K562 (cell line): ENCODE results near the gene NAB1. TPM values are rescaled to one million over a fixed set of nuclear protein-coding genes. Genes with fewer than 3 reads are reported as not detected.

Experiments used
- CHCHD3 ChIP-seq: fragments of 250-450 bp; sonication (Bioruptor Pico); IDR thresholded peaks from 2 replicates; pipeline ENCODE4 v2.1.2; 2022; ENCODE audit warnings: mild to moderate bottlenecking
- CREBBP ChIP-seq: IDR thresholded peaks from one replicate; pipeline ENCODE4 v1.6.1; 2012; ENCODE audit warnings: low read depth, mild to moderate bottlenecking, control low read depth, inconsistent platforms, low read length
- CTCFL ChIP-seq: IDR thresholded peaks from 2 replicates; pipeline ENCODE4 v1.6.1; 2011; ENCODE audit warnings: borderline replicate concordance, low read depth, mild to moderate bottlenecking, moderate library complexity, low read length; ENCODE audit not compliant: insufficient read depth, poor library complexity, severe bottlenecking
- NFATC3 ChIP-seq: fragments of 450-650 bp; IDR thresholded peaks from 2 replicates; pipeline ENCODE4 v1.6.1; 2017; ENCODE audit warnings: mild to moderate bottlenecking
- PBX2 ChIP-seq, 2 experiments: IDR thresholded peaks in 1 of 2; conservative IDR thresholded peaks in 1 of 2; 2 replicates each; pipeline ENCODE4 v1.6.1; 2016; ENCODE audit warnings: low read depth in 2 of 2, mild to moderate bottlenecking in 1 of 2, missing compliant biosample characterization in 1 of 2, missing genetic modification characterization in 1 of 2, moderate library complexity in 1 of 2
- RBBP5 ChIP-seq: fragments of 200-600 bp; sonication (generic); IDR thresholded peaks from 2 replicates; pipeline ENCODE4 v1.6.1; 2012; ENCODE audit warnings: borderline replicate concordance, mild to moderate bottlenecking, low read length, control low read depth, inconsistent platforms; ENCODE audit not compliant: insufficient read depth, poor library complexity, severe bottlenecking
- polyA plus RNA-seq, 8 experiments: library from polyadenylated mRNA; depleted of rRNA in 4 of 8; stranded (reverse) in 5 of 8; unstranded in 3 of 8; fragments of >200 nt; fragmentation: Nextera tagmentation in 2 of 8; fragmentation: Illumina TruSeq in 1 of 8; extraction: Ambion mirVana in 2 of 8; extraction: Trizol in 1 of 8; gene quantifications; 2 replicates each; pipeline versions ENCODE4 v1.2.1 to v1.2.3, GENCODE V29; 2011 to 2014; ENCODE audit warnings: inconsistent platforms in 1 of 8, missing spikeins in 1 of 8
- total RNA-seq, 7 experiments: library from RNA; depleted of rRNA in 6 of 7; stranded (reverse); fragments of >200 nt in 6 of 7; fragmentation: Illumina TruSeq in 2 of 7; extraction: Trizol in 2 of 7; gene quantifications; 2 replicates each; pipeline versions ENCODE4 v1.2.1 to v1.2.3, GENCODE V29; 2011 to 2021; ENCODE audit warnings: low replicate concordance in 1 of 7

Gene NAB1
- total and polyA plus RNA-seq, 9 of the 15 experiments (the other 6 are each of a cell fraction or from before 2014, with no cell fraction given): 3.1 to 23.0 (median 16.3) TPM

- TF ChIP-seq CTCFL: no peak
- TF ChIP-seq RBBP5: no peak
- TF ChIP-seq CREBBP: no peak
- no peak for TF ChIP-seq NFATC3
- TF ChIP-seq PBX2 (CRISPR knock-in tag; IDR thresholded peaks at IDR 0.05; ENCODE audit: low read depth): no peak
- TF ChIP-seq PBX2 (tag; conservative IDR thresholded peaks at IDR 0.05; ENCODE audit: low read depth): no peak
- TF ChIP-seq CHCHD3 (CRISPR knock-in tag): no peak
Measured at GRCh38 chr2:190720691-190721090, 71.8 kb downstream of the NAB1 start (continued).
